ENCODE results near the gene MAN1C1.
"Not testable (repeated sequence)": the region's sequence is repeated elsewhere in the genome, so short reads cannot be mapped to it uniquely, and the experiment has no call there.

MAN1C1 gene

DNA sequence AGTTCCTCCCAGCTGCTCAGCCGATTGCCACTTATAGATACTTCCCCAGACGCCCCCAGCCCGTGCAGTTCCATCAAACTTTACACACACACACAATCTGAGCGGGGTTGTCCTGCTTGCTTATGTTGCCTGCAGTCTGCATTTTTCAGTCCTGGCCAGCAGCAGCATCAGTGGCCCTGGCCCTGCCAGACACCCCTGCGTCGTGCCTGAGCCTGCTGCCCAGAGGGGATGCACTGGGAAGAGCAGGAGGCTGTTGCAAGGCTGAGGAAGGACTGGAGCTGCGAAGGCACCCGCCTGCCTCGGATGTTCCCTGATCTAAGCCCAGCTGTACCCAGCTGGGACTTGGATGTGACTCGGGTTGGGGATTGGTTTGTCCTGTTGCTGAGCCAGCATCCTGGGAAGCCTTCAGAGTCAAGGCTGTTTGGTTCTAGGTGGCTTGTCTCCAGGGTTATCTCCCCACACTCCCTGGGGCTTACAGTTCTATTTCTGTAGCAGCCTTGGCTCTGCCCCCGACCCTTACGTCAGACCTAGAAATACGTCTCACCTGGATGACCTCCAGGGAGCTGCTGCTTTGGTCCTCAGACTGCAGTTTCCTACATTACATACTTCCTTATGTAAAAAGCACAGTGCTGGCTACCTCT is 42.3 kb downstream of the MAN1C1 start:
- DNase-seq, result no peak

- DNase-seq, result no peak
Observed at GRCh38 chr1:25661043-25661815, 44.6 kb downstream of the MAN1C1 start.

GRCh38 chr1:25662061-25662460 is 45.5 kb downstream of the MAN1C1 start:
- DNase-seq, result no peak

DNA sequence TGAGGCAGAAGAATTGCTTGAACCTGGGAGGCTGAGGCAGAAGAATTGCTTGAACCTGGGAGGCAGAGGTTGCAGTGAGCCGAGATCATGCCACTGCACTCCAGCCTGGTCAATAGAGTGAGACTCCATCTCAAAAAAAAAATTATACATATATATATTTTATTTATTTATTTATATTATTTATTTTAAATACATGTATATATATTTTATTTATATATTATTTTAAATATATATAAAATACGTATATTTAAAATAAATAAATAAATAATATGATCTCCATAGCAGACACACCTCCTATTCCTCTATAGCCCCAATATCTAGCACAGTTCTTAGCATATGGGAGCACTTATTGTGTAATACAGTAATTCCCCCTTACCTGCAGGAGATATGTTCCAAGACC is 46.4 kb downstream of the MAN1C1 start:
- DNase-seq, result not testable (repeated sequence)

DNA sequence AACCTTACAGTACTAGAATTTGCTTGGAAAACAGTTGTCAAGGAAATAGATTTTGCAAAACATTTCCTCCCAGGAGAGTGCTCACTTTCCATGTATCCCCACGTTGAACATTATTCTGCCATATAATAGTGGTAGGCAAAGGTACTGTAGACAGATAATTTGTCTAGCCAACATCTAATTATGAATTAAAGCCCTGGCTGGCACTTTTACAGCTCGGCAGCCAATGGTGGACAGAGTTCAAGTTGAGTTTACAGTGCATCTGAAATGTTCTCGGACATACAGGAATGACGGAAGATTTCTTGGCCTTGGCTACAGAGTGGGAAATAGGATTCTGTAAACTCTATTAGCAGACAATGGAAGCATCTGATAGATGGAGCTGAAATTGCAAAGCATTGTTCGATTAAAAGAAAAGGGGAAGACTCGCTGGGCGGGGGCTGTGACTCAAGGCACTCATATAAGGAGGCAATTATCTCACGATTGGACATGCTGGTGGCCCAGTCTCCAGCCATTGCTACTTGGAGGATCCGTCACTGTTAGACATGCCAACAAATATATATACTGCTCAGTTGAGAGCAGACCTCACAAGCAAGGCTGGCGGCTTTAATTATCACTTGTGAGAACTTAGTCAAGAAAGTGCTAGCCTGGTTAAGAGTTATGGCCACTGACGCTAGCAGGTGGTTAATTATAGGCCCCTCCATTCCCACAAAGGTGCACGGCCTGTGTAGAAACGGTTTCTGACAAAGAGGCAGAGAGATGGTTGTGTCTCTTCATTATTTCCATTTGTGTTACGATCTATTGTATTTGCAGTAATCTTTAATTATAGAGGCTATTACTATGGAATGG is 48.0 kb downstream of the MAN1C1 start:
- no peak for DNase-seq

DNA sequence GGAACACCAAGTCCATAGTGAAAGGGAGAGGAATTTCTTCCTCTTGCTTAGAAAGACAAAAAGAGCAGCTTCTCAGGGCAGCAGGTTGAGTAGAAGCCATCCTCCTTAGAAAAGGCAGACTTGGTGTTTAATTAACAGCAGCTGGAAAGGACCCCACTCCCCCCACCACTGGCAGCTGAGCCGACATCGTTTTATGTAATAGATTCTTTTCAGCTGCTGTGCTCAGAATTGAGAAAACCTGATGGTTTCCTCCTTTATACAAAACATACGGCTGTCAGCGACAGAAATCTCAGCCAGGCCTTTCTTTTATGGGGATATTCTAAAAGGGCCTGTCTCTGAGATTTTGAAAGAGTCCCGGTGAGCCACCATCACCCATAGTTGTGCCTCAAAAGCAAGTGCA is 49.9 kb downstream of the MAN1C1 start:
- no peak for DNase-seq

GRCh38 chr1:25668931-25669573 is 52.5 kb downstream of the MAN1C1 start:
- DNase-seq, result no peak

DNA sequence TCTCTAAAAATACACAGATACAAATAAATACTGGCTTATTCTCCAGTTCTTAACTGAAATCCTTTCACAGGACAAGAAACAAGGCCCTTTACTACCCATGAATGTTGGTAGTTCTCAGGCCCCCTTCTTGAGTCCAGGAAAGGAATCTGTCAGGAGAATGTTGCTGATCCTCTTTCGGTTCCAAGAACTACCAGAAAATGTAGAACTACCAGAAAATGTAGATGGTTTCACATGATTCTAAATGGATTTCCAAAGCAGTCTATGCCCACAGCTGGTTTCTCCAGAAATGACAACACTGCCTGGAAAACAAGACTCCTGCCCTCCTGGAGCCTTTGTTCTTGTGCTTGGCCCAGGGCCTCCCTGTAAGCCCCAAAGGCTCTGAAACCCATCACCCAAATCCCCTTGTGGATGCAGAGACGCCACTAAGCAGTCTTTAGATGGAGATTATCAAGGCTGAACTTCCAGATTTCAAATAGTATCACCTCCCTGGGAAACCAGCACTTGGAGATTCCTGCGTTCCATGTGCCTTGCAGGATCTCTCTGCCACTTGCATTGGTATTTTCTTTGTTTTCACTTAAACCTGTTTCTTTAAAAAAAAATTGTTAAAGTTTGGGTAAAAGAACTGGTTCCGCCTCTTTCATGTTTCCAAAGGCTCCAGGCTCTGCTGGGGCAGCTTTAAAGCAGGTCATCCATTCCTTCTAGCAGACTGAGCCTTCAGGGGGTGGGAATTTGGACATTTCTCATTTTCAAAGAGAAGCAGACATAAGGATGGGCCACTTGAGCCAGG is 53.4 kb downstream of the MAN1C1 start:
- DNase-seq, result no peak

GRCh38 chr1:25671929-25672328 is 55.3 kb downstream of the MAN1C1 start:
- no peak for DNase-seq

DNA sequence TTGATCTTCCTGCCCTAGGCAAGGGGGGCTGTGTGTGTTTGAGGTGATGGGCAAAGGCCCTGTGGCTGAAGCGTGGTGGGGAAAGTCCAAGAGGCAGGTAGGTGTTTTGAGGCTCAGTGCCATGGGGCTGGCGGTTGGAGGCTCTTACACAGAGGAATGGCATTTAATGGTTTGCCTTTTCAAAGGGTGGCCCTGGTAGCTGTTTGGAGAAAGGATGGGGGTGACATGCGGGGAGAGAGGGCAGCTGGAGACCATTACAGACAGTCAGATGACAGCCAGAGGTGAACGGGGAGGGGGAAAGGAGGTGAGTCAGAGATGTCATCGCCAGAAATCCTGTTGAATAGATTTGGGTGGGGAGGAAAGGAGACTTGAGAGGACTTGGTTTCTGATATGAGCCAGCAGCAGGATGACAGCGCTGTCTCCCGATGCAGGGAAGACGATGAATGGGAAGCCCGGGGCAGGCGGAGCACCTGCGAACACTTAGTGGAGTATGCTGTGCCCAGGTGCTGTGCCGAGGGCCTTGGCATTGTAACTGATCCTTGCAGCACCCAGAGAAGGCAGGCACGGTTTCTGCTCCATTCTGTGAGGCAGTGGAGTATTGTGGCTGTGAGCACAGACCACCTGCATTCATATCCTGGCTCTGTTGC is 56.3 kb downstream of the MAN1C1 start:
- DNase-seq, result no peak

- DNase-seq, result no peak
Observed at GRCh38 chr1:25673456-25673855, 56.9 kb downstream of the MAN1C1 start.

- DNase-seq, result no peak
Observed at GRCh38 chr1:25673962-25674806, 57.6 kb downstream of the MAN1C1 start.

- DNase-seq, result no peak
Observed at GRCh38 chr1:25674807-25675084, 58.2 kb downstream of the MAN1C1 start.

DNA sequence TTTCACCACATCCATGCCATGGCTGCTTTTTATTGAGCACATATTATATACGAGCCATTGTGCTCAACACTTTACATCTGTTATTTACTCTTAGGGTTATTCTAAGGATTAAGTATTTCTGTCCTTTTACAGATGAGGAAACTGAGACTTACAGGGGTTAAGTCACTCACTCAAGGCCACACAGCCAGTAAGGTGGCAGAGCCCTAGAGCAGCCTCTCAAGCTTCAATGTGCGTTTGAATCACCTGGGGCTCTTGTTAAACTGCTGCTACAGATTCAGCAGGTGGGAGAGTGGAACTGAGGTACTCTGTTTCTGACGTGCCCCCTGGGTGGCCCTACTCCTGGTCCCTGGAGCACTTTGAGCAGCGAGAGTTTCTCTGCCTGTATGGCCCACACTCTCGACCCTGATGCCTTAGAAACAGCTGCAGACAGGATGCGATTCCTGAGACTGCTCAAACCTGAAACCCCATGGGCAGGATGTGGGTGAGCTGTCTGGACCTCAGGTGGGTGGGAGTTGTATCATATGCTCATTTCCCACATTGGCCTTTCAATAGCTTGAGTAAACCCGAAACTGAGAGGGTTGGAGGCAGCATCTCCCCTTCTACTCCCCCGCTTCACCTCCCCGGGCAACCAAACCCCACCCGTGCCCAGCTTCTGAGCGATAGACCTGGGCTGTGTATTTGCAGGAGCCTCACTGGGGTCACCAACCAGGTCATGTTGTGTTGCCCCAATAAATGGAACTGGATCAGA is 59.3 kb downstream of the MAN1C1 start:
- no peak for DNase-seq

- no peak for DNase-seq
Observed at GRCh38 chr1:25676488-25676887, 59.9 kb downstream of the MAN1C1 start.

GRCh38 chr1:25677193-25677773 is 60.7 kb downstream of the MAN1C1 start:
- DNase-seq, result no peak

DNA sequence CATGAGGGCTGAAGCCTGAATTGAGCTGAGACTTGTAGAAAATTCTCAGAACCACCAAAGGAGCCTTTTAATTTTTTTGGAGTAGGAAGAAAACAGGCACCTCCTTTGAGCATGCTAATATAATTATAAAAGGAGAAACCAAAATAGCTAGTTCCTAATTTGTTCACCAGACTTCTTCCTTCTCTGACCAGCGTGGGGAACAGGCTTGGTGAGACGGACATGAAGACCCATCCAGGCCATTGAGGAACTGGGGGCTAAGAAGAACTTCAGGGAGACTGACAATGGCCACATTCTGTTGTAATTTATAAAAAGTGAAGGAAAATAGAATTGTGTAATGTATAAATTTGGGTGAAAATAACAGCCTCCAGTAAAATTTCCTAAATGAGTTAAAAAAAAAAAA is 62.6 kb downstream of the MAN1C1 start:
- no peak for DNase-seq

- DNase-seq, result no peak
Observed at GRCh38 chr1:25680701-25681100, 64.1 kb downstream of the MAN1C1 start.

GRCh38 chr1:25682059-25682601 is 65.5 kb downstream of the MAN1C1 start:
- DNase-seq, result no peak

GRCh38 chr1:25683177-25683576 is 66.6 kb downstream of the MAN1C1 start:
- no peak for DNase-seq
